K562 (cell line): Measurements from ENCODE around the gene ADIPOR2. TPM values are rescaled to one million over a fixed set of nuclear protein-coding genes. Genes with fewer than 3 reads are reported as not detected.
A peak's percentile ranks its signal among the peaks of the same experiment; 100 is the strongest.

Experiments
- BRD9 ChIP-seq: fragments of 450-650 bp; IDR thresholded peaks from 2 replicates; pipeline ENCODE4 v1.6.1; 2018; ENCODE audit warnings: low read depth; ENCODE audit not compliant: partially characterized antibody
- GTF2F1 ChIP-seq: IDR thresholded peaks from 2 replicates; pipeline ENCODE4 v1.6.1; 2011; ENCODE audit warnings: low read depth, low read length, improper control_type of control experiment
- HNRNPH1 ChIP-seq: fragments of 200-400 bp; formaldehyde crosslinking; optimal IDR thresholded peaks from 2 replicates; pipeline ENCODE3; 2017; ENCODE audit warnings: low read depth, mild to moderate bottlenecking, low read length, moderate library complexity
- HNRNPL ChIP-seq: fragments of 200-400 bp; formaldehyde crosslinking; IDR thresholded peaks from 2 replicates; pipeline ENCODE4 v1.6.1; 2017; ENCODE audit warnings: low read depth, mild to moderate bottlenecking, low read length
- OTX1 ChIP-seq: fragments of 450-650 bp; formaldehyde crosslinking; IDR thresholded peaks from 2 replicates; pipeline ENCODE4 v1.4.0; 2022; ENCODE audit warnings: mild to moderate bottlenecking
- PHF8 ChIP-seq: fragments of 200-600 bp; sonication (generic); IDR thresholded peaks from 2 replicates; pipeline ENCODE4 v1.6.1; 2012; ENCODE audit warnings: mixed run types, mild to moderate bottlenecking, inconsistent platforms, low read length, moderate library complexity, borderline replicate concordance
- PHTF2 ChIP-seq: fragments of 250-450 bp; sonication (Bioruptor Pico); IDR thresholded peaks from 2 replicates; pipeline ENCODE4 v1.5.0; 2021; ENCODE audit warnings: mild to moderate bottlenecking
- POLR2G ChIP-seq: fragments of 200-400 bp; formaldehyde crosslinking; IDR thresholded peaks from 2 replicates; pipeline ENCODE4 v1.6.1; 2017; ENCODE audit warnings: low read depth, mild to moderate bottlenecking, antibody characterized with exemption, low read length, moderate library complexity
- RBFOX2 ChIP-seq: fragments of 200-400 bp; formaldehyde crosslinking; IDR thresholded peaks from 2 replicates; pipeline ENCODE4 v1.6.1; 2017; ENCODE audit warnings: low read depth, mild to moderate bottlenecking, low read length, moderate library complexity
- SETDB1 ChIP-seq: IDR thresholded peaks from one replicate; pipeline ENCODE4 v1.6.1; 2012; ENCODE audit warnings: low read length, control low read depth, inconsistent platforms
- SIN3B ChIP-seq: fragments of 450-650 bp; IDR thresholded peaks from 2 replicates; pipeline ENCODE4 v1.6.1; 2017; ENCODE audit warnings: low read depth, mild to moderate bottlenecking, moderate library complexity
- ZNF561 ChIP-seq: fragments of 450-650 bp; formaldehyde crosslinking; conservative IDR thresholded peaks from 2 replicates; pipeline ENCODE4 v1.4.0; 2020; ENCODE audit warnings: mild to moderate bottlenecking, moderate library complexity
- polyA plus RNA-seq, 8 experiments: library from polyadenylated mRNA; depleted of rRNA in 4 of 8; stranded (reverse) in 5 of 8; unstranded in 3 of 8; fragments of >200 nt; fragmentation: Nextera tagmentation in 2 of 8; fragmentation: Illumina TruSeq in 1 of 8; extraction: Ambion mirVana in 2 of 8; extraction: Trizol in 1 of 8; gene quantifications; 2 replicates each; pipeline versions ENCODE4 v1.2.1 to v1.2.3, GENCODE V29; 2011 to 2014; ENCODE audit warnings: inconsistent platforms in 1 of 8, missing spikeins in 1 of 8
- total RNA-seq, 7 experiments: library from RNA; depleted of rRNA in 6 of 7; stranded (reverse); fragments of >200 nt in 6 of 7; fragmentation: Illumina TruSeq in 2 of 7; extraction: Trizol in 2 of 7; gene quantifications; 2 replicates each; pipeline versions ENCODE4 v1.2.1 to v1.2.3, GENCODE V29; 2011 to 2021; ENCODE audit warnings: low replicate concordance in 1 of 7
- TF ChIP-seq, protein P1 (sequence below): sonication (generic); formaldehyde crosslinking; IDR thresholded peaks from 2 replicates; pipeline ENCODE4 v1.8.1; 2023; ENCODE audit warnings: mild to moderate bottlenecking, missing genetic modification reagents
- TF ChIP-seq, protein P2 (sequence below), 3 experiments: IDR thresholded peaks in 2 of 3; conservative IDR thresholded peaks in 1 of 3; 2 replicates each; pipeline ENCODE4 v1.5.1; 2011 to 2012; ENCODE audit warnings: low read length in 3 of 3, mild to moderate bottlenecking in 3 of 3, control low read depth in 2 of 3, improper control_type of control experiment in 1 of 3, inconsistent platforms in 1 of 3, low read depth in 1 of 3, mixed read lengths in 1 of 3, moderate library complexity in 1 of 3; ENCODE audit not compliant: insufficient read depth in 2 of 3
- TF ChIP-seq, protein P3 (sequence below), 2 experiments: fragments of 450-650 bp; IDR thresholded peaks; 2 replicates each; pipeline ENCODE4 v1.6.1; 2016; ENCODE audit warnings: mild to moderate bottlenecking in 2 of 2, borderline replicate concordance in 1 of 2, low read depth in 1 of 2, moderate library complexity in 1 of 2

ADIPOR2 gene
- total and polyA plus RNA-seq, 9 of the 15 experiments (the other 6 are each of a cell fraction or from before 2014, with no cell fraction given) = 10.9 to 63.5 (median 46.0) TPM

DNA sequence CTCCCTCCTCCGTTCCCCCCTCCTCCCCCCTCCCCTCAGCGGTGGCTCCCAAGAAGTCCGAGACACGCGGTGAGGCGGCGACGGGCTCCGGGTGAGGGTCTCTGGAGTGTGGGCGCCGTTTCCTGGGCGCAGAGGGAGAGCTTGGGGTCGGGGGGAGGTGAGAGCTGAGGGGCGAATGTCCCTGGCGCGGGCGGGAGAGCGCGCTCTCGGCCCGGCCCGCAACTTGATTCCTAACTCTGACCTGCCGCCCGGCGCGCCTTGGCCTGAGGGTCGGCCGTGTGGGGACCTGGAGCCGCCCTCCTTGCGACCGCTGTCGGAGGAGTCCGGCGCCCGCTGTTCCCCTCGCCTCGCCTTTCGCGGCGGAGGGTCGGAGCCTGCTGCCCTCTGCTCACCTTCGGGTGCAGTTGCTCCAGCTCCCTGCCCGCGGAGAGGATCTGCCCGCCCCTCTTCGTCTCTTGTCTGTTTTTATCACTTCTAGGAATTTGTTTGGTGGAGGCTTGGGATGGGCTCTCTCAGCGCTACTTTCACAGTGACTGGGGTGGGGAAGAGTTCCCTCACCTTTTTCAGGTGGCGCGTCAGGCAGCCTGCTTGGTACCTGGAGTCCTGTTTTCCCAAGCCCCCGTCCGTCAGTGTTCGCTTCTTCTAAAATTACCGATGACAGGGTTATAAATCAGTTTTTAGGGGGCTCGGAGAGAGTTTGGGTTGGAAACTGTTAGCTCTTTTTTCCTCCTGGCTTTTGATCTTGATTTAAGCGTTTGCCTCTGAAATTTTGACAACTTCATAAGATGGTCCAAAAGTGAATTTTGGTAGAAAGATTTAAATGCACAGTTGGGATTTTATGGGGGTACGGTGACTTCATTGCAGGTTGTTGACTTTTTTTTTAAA, 495 bp downstream of the ADIPOR2 start (continued):
- TF ChIP-seq, protein P1, sequence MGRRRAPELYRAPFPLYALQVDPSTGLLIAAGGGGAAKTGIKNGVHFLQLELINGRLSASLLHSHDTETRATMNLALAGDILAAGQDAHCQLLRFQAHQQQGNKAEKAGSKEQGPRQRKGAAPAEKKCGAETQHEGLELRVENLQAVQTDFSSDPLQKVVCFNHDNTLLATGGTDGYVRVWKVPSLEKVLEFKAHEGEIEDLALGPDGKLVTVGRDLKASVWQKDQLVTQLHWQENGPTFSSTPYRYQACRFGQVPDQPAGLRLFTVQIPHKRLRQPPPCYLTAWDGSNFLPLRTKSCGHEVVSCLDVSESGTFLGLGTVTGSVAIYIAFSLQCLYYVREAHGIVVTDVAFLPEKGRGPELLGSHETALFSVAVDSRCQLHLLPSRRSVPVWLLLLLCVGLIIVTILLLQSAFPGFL (CRISPR knock-in tag) = no peak
- TF ChIP-seq SETDB1 (no peak), ZNF561 (no peak), PHF8 (peak; percentile 63; the same call in 1 of the 2 replicates), POLR2G (peak; percentile 84), HNRNPL (0 out of 2 replicates have a peak, but pooled peaks have one; percentile 64), RBFOX2 (peak; percentile 87), OTX1 (no peak), SIN3B (peak; percentile 46; the same call in 1 of the 2 replicates), BRD9 (no peak), PHTF2 (CRISPR knock-in tag) (no peak), GTF2F1 (no peak), HNRNPH1 (no peak)
- TF ChIP-seq, protein P2, sequence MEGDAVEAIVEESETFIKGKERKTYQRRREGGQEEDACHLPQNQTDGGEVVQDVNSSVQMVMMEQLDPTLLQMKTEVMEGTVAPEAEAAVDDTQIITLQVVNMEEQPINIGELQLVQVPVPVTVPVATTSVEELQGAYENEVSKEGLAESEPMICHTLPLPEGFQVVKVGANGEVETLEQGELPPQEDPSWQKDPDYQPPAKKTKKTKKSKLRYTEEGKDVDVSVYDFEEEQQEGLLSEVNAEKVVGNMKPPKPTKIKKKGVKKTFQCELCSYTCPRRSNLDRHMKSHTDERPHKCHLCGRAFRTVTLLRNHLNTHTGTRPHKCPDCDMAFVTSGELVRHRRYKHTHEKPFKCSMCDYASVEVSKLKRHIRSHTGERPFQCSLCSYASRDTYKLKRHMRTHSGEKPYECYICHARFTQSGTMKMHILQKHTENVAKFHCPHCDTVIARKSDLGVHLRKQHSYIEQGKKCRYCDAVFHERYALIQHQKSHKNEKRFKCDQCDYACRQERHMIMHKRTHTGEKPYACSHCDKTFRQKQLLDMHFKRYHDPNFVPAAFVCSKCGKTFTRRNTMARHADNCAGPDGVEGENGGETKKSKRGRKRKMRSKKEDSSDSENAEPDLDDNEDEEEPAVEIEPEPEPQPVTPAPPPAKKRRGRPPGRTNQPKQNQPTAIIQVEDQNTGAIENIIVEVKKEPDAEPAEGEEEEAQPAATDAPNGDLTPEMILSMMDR (IDR thresholded peaks at IDR 0.05 in 2 of 3, conservative IDR thresholded peaks at IDR 0.05 in 1 of 3; ENCODE audit: insufficient read depth in 2 of 3, low read depth in 1 of 3, low read length in 3 of 3) = 0 out of 6 replicates have a peak, but pooled peaks of 1 of the 3 experiments have one; percentile 9
- TF ChIP-seq, protein P3, sequence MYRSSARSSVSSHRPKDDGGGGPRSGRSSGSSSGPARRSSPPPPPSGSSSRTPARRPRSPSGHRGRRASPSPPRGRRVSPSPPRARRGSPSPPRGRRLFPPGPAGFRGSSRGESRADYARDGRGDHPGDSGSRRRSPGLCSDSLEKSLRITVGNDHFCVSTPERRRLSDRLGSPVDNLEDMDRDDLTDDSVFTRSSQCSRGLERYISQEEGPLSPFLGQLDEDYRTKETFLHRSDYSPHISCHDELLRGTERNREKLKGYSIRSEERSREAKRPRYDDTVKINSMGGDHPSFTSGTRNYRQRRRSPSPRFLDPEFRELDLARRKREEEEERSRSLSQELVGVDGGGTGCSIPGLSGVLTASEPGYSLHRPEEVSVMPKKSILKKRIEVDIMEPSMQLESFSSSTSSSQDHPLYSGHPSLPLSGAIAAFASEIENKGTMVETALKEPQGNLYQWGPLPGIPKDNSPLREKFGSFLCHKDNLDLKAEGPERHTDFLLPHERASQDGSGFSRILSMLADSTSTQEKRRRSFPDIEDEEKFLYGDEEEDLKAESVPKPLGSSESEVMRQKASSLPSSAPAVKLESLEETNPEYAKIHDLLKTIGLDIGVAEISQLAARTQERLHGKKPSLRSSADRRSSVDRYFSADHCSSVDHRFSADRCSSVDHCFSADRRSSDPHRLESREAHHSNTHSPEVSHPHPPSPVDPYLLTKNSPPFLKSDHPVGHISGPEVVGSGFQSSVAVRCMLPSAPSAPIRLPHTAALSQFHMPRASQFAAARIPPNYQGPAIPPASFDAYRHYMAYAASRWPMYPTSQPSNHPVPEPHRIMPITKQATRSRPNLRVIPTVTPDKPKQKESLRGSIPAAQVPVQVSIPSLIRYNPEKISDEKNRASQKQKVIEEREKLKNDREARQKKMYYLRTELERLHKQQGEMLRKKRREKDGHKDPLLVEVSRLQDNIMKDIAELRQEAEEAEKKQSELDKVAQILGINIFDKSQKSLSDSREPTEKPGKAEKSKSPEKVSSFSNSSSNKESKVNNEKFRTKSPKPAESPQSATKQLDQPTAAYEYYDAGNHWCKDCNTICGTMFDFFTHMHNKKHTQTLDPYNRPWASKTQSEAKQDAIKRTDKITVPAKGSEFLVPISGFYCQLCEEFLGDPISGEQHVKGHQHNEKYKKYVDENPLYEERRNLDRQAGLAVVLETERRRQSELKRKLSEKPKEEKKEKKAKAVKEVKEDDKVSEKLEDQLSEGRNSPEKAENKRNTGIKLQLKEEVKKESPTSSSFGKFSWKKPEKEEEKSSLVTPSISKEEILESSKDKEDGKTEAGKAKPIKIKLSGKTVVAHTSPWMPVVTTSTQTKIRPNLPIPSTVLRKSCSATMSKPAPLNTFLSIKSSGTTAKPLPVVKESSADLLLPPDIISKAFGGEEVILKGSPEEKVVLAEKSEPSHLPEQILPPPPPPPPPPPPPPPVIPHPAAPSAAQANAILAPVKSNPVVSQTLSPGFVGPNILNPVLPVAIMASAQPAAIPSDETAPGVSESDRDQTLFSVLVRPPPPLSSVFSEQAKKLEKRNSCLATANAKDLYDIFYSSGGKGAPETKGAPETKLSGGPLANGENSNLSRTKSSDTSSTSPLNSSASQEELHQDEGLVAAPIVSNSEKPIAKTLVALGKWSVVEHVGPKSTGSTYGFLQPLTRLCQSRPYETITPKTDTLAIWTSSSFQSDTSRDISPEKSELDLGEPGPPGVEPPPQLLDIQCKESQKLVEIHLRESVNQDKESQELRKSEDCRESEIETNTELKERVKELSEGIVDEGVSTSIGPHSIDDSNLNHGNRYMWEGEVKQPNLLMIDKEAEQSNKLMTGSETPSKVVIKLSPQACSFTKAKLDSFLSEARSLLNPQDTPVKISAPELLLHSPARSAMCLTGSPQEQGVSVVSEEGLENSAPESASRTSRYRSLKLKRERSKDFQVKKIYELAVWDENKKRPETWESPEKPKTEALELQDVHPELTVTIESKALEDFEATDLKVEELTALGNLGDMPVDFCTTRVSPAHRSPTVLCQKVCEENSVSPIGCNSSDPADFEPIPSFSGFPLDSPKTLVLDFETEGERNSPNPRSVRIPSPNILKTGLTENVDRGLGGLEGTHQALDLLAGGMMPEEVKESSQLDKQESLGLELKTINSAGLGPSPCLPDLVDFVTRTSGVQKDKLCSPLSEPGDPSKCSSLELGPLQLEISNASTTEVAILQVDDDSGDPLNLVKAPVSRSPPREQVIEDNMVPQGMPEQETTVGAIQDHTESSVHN (IDR thresholded peaks at IDR 0.05; ENCODE audit: borderline replicate concordance in 1 of 2, low read depth in 1 of 2) = no peak
